Sigmoid colon (tissue), 7 donors: Measurements from ENCODE around the gene PALM. TPM values are rescaled to one million over a fixed set of nuclear protein-coding genes. Genes with fewer than 3 reads are reported as not detected.

ENCODE experiments used
- DNase-seq: peaks from one replicate; pipeline ENCODE4 v3.0.0-alpha.2; 2019
- H3K27ac ChIP-seq, 4 donors: fragments of 200-600 bp; sonication (generic); one replicate each; pipeline ENCODE4 v1.5.1; 2016 to 2019; ENCODE audit warnings: mild to moderate bottlenecking in 1 of 4
- H3K27me3 ChIP-seq, 3 donors: fragments of 200-600 bp; sonication (generic); one replicate each; pipeline ENCODE4 v1.5.1; 2019; ENCODE audit warnings: mild to moderate bottlenecking in 1 of 3
- H3K36me3 ChIP-seq, 4 donors: fragments of 200-600 bp; sonication (generic); one replicate each; pipeline ENCODE4 v1.5.1; 2016 to 2019
- H3K4me1 ChIP-seq, 4 donors: fragments of 200-600 bp; sonication (generic); one replicate each; pipeline ENCODE4 v1.5.1; 2017 to 2019
- H3K4me3 ChIP-seq, 4 donors: fragments of 200-600 bp; sonication (generic); one replicate each; pipeline ENCODE4 v1.5.1; 2017 to 2019; ENCODE audit warnings: mild to moderate bottlenecking in 2 of 4, moderate library complexity in 1 of 4
- H3K9me3 ChIP-seq, 4 donors: fragments of 200-600 bp in 3 of 4; sonication (generic) in 3 of 4; one replicate each; pipeline versions ENCODE4 v1.5.1 to v1.6.1; 2013 to 2019
- EP300 ChIP-seq, 4 donors: sonication (generic); formaldehyde crosslinking; IDR thresholded peaks; one replicate each; pipeline ENCODE4 v1.6.1; 2017; ENCODE audit warnings: antibody characterized with exemption in 4 of 4
- POLR2A ChIP-seq, 2 donors: fragments of 450-650 bp; IDR thresholded peaks; one replicate each; pipeline ENCODE4 v1.6.1; 2016; ENCODE audit warnings: antibody characterized with exemption in 2 of 2, mild to moderate bottlenecking in 2 of 2, moderate library complexity in 2 of 2
- POLR2AphosphoS5 ChIP-seq, 4 donors: sonication (generic); formaldehyde crosslinking; IDR thresholded peaks; one replicate each; pipeline ENCODE4 v1.6.1; 2017; ENCODE audit warnings: antibody characterized with exemption in 4 of 4
- WGBS, 2 donors: extraction: QIAGEN DNeasy Blood & Tissue Kit; methylation state at CpG; one replicate each; pipeline ENCODE4 v1.1.7; 2013; 5-methylcytosine and 5-hydroxymethylcytosine counted together
- intact Hi-C: fragments of 100-400 bp; cut with DNase I; formaldehyde crosslinking; loops from one replicate; pipeline ENCODE4 v1.15.1; 2023
- polyA plus RNA-seq, 3 donors: library from polyadenylated mRNA; stranded (reverse); fragments of 200-250 nt; gene quantifications; one replicate each; pipeline ENCODE4 v1.2.3, GENCODE V29; 2013
- total RNA-seq, 4 donors: library from RNA; depleted of rRNA; stranded (reverse); fragments of >200 nt; gene quantifications; one replicate each; pipeline ENCODE4 v1.1.0, GENCODE V29; 2016
- TF ChIP-seq, protein P1 (sequence below), 4 experiments: fragments of 450-650 bp in 3 of 4; fragments of 200-600 bp in 1 of 4; IDR thresholded peaks; one replicate each; pipeline ENCODE4 v1.5.1; 2016 to 2019; ENCODE audit warnings: antibody characterized with exemption in 4 of 4, mild to moderate bottlenecking in 3 of 4, moderate library complexity in 2 of 4
- donor health status: healthy with polysubstance abuse.
- donor health status: Bipolar disorder and iron deficiency.
- donor health status: healthy.

Gene PALM
- total and polyA plus RNA-seq, 7 donors, result 3.0 to 91.4 (median 30.4) TPM

DNA sequence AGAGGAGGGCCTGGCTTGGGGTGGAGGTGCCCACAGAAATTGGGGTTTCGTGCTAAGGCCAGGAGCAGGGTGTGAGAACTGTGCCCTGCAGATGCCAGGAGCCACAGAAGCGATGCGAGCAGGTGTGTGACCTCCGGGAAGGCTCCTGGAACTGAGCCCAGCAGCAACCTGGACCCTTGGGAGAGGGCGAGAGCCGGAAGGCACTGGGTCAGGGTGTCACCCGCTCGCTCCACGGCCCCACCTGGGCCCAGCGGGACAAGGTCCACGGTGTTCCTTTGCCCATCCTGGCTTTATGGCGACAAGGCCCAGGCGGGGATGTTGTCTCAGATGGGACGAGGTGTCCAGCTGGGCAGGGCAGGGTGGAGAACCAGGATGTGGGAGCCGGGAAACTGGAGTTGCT is 46.3 kb downstream of the PALM start:
- Histone ChIP-seq H3K36me3 (no peaks in the 10 kb centered on the region), H3K9me3 (peaks cover 0 to 9% (median 2%) of the 10 kb centered on the region in 4 donors), H3K27me3 (peaks cover 0 to 27% (median 7%) of the 10 kb centered on the region in 3 donors), H3K27ac (no peak overlapping the region), H3K4me3 (no peak overlapping the region), H3K4me1 (no peaks in the 10 kb centered on the region)
- intact Hi-C loops, result no loop called here
- TF ChIP-seq POLR2AphosphoS5 (IDR thresholded peaks at IDR 0.05) (no peak), POLR2A (IDR thresholded peaks at IDR 0.05) (no peak), EP300 (IDR thresholded peaks at IDR 0.05) (no peak)
- TF ChIP-seq, protein P1, sequence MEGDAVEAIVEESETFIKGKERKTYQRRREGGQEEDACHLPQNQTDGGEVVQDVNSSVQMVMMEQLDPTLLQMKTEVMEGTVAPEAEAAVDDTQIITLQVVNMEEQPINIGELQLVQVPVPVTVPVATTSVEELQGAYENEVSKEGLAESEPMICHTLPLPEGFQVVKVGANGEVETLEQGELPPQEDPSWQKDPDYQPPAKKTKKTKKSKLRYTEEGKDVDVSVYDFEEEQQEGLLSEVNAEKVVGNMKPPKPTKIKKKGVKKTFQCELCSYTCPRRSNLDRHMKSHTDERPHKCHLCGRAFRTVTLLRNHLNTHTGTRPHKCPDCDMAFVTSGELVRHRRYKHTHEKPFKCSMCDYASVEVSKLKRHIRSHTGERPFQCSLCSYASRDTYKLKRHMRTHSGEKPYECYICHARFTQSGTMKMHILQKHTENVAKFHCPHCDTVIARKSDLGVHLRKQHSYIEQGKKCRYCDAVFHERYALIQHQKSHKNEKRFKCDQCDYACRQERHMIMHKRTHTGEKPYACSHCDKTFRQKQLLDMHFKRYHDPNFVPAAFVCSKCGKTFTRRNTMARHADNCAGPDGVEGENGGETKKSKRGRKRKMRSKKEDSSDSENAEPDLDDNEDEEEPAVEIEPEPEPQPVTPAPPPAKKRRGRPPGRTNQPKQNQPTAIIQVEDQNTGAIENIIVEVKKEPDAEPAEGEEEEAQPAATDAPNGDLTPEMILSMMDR (IDR thresholded peaks at IDR 0.05), result no peak
- 17 to 68% methylated on average over 15 of the region's 15 CpGs for WGBS, 2 donors
- DNase-seq, result no peak

DNA sequence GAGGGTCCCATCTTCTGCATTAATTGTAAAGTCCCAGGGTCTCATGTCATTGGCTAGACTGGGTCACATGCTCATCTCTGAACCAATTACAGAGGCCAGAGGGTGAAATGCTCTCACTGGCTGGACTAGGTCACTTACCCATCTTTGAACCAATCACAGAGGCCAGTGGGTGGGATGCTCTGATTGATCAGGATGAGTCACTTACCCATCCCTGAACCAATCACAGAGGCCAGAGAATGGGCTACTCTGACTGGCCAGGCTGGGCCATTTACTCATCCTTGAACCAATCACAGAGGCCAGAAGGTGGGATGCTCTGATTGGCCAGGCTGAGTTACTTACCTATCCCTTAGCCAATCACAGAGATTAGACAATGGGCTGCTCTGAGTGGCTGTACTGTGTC is 47.5 kb downstream of the PALM start:
- intact Hi-C loops, result no loop called here
- Histone ChIP-seq H3K4me3 (no peak overlapping the region), H3K9me3 (peaks cover 0 to 9% (median 2%) of the 10 kb centered on the region in 4 donors), H3K36me3 (no peaks in the 10 kb centered on the region), H3K4me1 (no peaks in the 10 kb centered on the region), H3K27me3 (peaks cover 0 to 17% (median 2%) of the 10 kb centered on the region in 3 donors), H3K27ac (no peak overlapping the region)
- TF ChIP-seq EP300 (IDR thresholded peaks at IDR 0.05) (no peak), POLR2AphosphoS5 (IDR thresholded peaks at IDR 0.05) (no peak), POLR2A (IDR thresholded peaks at IDR 0.05) (no peak)
- TF ChIP-seq, protein P1 (IDR thresholded peaks at IDR 0.05), result no peak
- no peak for DNase-seq

GRCh38 chr19:756821-757688 is 48.3 kb downstream of the PALM start:
- Histone ChIP-seq H3K9me3 (peaks cover 0 to 9% (median 2%) of the 10 kb centered on the region in 4 donors), H3K4me1 (no peaks in the 10 kb centered on the region), H3K27ac (no peak overlapping the region), H3K36me3 (no peaks in the 10 kb centered on the region), H3K4me3 (no peak overlapping the region), H3K27me3 (peaks cover 0 to 8% (median 0%) of the 10 kb centered on the region in 3 donors)
- intact Hi-C loops, result no loop called here
- 88 to 93% methylated on average over 36 of the region's 36 CpGs for WGBS, 2 donors
- TF ChIP-seq POLR2A (IDR thresholded peaks at IDR 0.05) (no peak), POLR2AphosphoS5 (IDR thresholded peaks at IDR 0.05) (no peak), EP300 (IDR thresholded peaks at IDR 0.05) (no peak)
- TF ChIP-seq, protein P1 (IDR thresholded peaks at IDR 0.05), result no peak
- no peak for DNase-seq

- no peak for DNase-seq
- no peaks in the 10 kb centered on the region for H3K27me3 ChIP-seq
- no peak overlapping the region for H3K4me3 ChIP-seq
- H3K27ac ChIP-seq, result no peak overlapping the region
- WGBS, 2 donors, result 96 to 97% methylated on average over 50 of the region's 50 CpGs
- H3K9me3 ChIP-seq, result peaks cover 0 to 9% (median 2%) of the 10 kb centered on the region in 4 donors
- no peaks in the 10 kb centered on the region for H3K36me3 ChIP-seq
- intact Hi-C loops, result no loop called here
- no peaks in the 10 kb centered on the region for H3K4me1 ChIP-seq
- TF ChIP-seq, protein P1 (IDR thresholded peaks at IDR 0.05), result no peak
- no peak for TF ChIP-seq POLR2A (IDR thresholded peaks at IDR 0.05)
- TF ChIP-seq EP300 (IDR thresholded peaks at IDR 0.05), result no peak
- no peak for TF ChIP-seq POLR2AphosphoS5 (IDR thresholded peaks at IDR 0.05)
Observed at GRCh38 chr19:757811-758668, 49.3 kb downstream of the PALM start.
